ENCODE measurements around the gene TNIP2. TPM values are rescaled to one million over a fixed set of nuclear protein-coding genes. Genes with fewer than 3 reads are reported as not detected.

TNIP2 gene, protein sequence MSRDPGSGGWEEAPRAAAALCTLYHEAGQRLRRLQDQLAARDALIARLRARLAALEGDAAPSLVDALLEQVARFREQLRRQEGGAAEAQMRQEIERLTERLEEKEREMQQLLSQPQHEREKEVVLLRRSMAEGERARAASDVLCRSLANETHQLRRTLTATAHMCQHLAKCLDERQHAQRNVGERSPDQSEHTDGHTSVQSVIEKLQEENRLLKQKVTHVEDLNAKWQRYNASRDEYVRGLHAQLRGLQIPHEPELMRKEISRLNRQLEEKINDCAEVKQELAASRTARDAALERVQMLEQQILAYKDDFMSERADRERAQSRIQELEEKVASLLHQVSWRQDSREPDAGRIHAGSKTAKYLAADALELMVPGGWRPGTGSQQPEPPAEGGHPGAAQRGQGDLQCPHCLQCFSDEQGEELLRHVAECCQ
- total RNA-seq (10 to 100 TPM; 32.9 to 46.5 TPM), polyA plus RNA-seq (ENCODE audit: insufficient read length in 6 of 6) (10 to 100 TPM; 16.6 to 26.1 (median 19.3) TPM)
- long read RNA-seq, donor 1, transcript TNIP2-201 (6 exons, 1,974 nt) = major isoform, 9 of 22 reads
- long read RNA-seq, donor 1, partial matches to known transcripts = 10 of 22 reads
- long read RNA-seq, donor 1, other reads (novel, unspliced or antisense) = 0 of 22 reads
- long read RNA-seq, donor 2, partial matches to known transcripts = 0 of 6 reads
- long read RNA-seq, donor 2, other reads (novel, unspliced or antisense) = 0 of 6 reads
- long read RNA-seq, donor 3, transcript TNIP2-201 (6 exons, 1,974 nt) = major isoform, 7 of 16 reads
- long read RNA-seq, donor 3, partial matches to known transcripts = 5 of 16 reads
- long read RNA-seq, donor 3, other reads (novel, unspliced or antisense) = 0 of 16 reads
- long read RNA-seq, donor 4, transcript TNIP2-201 (6 exons, 1,974 nt) = major isoform, 39 of 50 reads
- long read RNA-seq, donor 4, partial matches to known transcripts = 3 of 50 reads
- long read RNA-seq, donor 4, other reads (novel, unspliced or antisense) = 5 of 50 reads
- long read RNA-seq, donor 5, partial matches to known transcripts = 0 of 4 reads
- long read RNA-seq, donor 5, other reads (novel, unspliced or antisense) = 0 of 4 reads
- long read RNA-seq, donor 6, transcript TNIP2-201 (6 exons, 1,974 nt) = major isoform, 5 of 6 reads
- long read RNA-seq, donor 6, partial matches to known transcripts = 0 of 6 reads
- long read RNA-seq, donor 6, other reads (novel, unspliced or antisense) = 0 of 6 reads
- long read RNA-seq, donor 7, partial matches to known transcripts = 0 of 5 reads
- long read RNA-seq, donor 7, other reads (novel, unspliced or antisense) = 0 of 5 reads
- long read RNA-seq, donor 8, transcript TNIP2-201 (6 exons, 1,974 nt) = major isoform, 8 of 10 reads
- long read RNA-seq, donor 8, partial matches to known transcripts = 0 of 10 reads
- long read RNA-seq, donor 8, other reads (novel, unspliced or antisense) = 0 of 10 reads
- long read RNA-seq, donor 9 = 0 reads
- long read RNA-seq, donor 10, transcript TNIP2-201 (6 exons, 1,974 nt) = major isoform, 24 of 32 reads
- long read RNA-seq, donor 10, partial matches to known transcripts = 6 of 32 reads
- long read RNA-seq, donor 10, other reads (novel, unspliced or antisense) = 2 of 32 reads
- long read RNA-seq, donor 11, transcript TNIP2-201 (6 exons, 1,974 nt) = major isoform, 6 of 6 reads
- long read RNA-seq, donor 11, partial matches to known transcripts = 0 of 6 reads
- long read RNA-seq, donor 11, other reads (novel, unspliced or antisense) = 0 of 6 reads
- long read RNA-seq, donor 12, partial matches to known transcripts = 0 of 5 reads
- long read RNA-seq, donor 12, other reads (novel, unspliced or antisense) = 0 of 5 reads

- peaks cover 0 to 14% of the 10 kb centered on the region in 2 donors for H3K36me3 ChIP-seq
- DNase-seq (peak; percentile 70 to 97 (median 88)), ATAC-seq (peak; percentile 87)
- peaks cover 0 to 38% of the 10 kb centered on the region in 2 donors for H3K4me1 ChIP-seq
- intact Hi-C loops (cut with DNase I) = no loop called here
- H3K27ac ChIP-seq = peak within 1 kb of the TSS; percentile 80 to 94
- no peaks in the 10 kb centered on the region for H3K9me3 ChIP-seq
- peak within 1 kb of the TSS; percentile 78 to 92 for H3K4me3 ChIP-seq
- no peaks in the 10 kb centered on the region for H3K27me3 ChIP-seq
- TF ChIP-seq, protein P1, sequence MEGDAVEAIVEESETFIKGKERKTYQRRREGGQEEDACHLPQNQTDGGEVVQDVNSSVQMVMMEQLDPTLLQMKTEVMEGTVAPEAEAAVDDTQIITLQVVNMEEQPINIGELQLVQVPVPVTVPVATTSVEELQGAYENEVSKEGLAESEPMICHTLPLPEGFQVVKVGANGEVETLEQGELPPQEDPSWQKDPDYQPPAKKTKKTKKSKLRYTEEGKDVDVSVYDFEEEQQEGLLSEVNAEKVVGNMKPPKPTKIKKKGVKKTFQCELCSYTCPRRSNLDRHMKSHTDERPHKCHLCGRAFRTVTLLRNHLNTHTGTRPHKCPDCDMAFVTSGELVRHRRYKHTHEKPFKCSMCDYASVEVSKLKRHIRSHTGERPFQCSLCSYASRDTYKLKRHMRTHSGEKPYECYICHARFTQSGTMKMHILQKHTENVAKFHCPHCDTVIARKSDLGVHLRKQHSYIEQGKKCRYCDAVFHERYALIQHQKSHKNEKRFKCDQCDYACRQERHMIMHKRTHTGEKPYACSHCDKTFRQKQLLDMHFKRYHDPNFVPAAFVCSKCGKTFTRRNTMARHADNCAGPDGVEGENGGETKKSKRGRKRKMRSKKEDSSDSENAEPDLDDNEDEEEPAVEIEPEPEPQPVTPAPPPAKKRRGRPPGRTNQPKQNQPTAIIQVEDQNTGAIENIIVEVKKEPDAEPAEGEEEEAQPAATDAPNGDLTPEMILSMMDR (IDR thresholded peaks at IDR 0.05) = peak in 1 of 2 donors; percentile 8
Measured at GRCh38 chr4:2755821-2756690, at the start of gene TNIP2. TNIP2 (minus strand) TSS chr4:2756336; CDS start chr4:2756289, 47 bp downstream.

DNA sequence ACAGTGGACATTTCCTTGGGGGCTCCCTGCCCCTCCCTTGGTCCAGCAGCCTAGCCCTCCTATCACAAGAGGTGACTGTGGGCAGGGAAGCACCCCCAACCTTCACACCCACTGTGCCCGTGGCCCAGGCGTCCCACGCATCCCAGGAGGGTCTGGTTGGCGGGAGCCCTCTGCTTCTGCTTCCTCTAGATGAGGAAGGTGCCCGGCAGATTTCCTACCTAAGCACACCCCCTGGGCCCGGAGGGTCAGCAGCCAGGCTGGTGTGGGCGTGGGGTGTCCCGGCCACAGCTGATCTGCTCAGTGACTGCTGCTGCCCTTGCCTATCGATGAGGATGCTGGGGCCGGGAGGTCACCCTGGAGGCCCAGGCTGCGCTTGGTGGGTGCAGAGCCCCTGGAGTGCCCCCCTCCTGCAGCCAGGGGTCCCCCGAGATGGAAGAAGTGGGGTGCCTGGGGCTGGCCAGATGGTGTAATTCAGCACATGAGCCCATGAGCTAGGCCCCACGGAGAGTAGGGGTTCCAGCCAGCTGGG, 48.9 kb upstream of the TNIP2 start:
- ATAC-seq = no peak
- intact Hi-C loops (cut with DNase I) = no loop called here
- peak in 2 of 4 donors; percentile 34 to 75 for DNase-seq
- TF ChIP-seq, protein P1 (IDR thresholded peaks at IDR 0.05) = no peak
- Histone ChIP-seq H3K4me1 (peaks cover 59 to 95% of the 10 kb centered on the region in 2 donors), H3K36me3 (peaks cover 0 to 39% of the 10 kb centered on the region in 2 donors), H3K27ac (peak overlapping the region; percentile 65 to 81), H3K9me3 (no peaks in the 10 kb centered on the region), H3K4me3 (no peak overlapping the region), H3K27me3 (no peaks in the 10 kb centered on the region)

DNA sequence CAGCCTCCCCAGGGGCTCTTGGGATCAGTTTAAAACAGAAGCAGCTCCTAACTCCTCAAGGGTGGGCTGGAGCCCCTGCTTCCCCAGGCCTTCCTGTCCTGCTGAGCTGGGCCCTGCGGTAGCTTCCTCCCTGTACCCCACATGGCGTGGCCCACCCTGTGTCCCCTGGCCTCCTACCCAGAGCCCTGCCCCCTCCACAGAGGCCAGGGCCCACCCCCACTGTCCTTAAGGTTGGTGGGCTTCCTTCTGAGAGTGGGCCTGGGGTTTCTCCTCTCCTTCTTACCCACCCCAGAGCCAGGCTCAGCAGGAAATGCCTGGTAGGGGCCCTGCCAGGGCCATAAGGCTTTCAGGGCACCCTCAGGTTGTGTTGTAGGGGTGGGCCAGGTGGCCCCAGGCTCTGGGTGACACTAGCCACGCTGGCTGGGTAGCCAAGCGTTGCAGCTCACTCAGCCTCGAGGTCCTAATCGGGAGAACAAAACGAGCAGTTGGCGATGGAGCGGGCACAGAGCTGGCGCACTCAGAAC, 48.4 kb upstream of the TNIP2 start:
- no peak for ATAC-seq

More for the DNA sequence above, 48.4 kb upstream of the TNIP2 start:
- peak overlapping the region; percentile 3 to 65 for H3K27ac ChIP-seq
- peaks cover 0 to 34% of the 10 kb centered on the region in 2 donors for H3K36me3 ChIP-seq
- TF ChIP-seq, protein P1 (IDR thresholded peaks at IDR 0.05) = no peak
- intact Hi-C loops (cut with DNase I) = no loop called here
- H3K9me3 ChIP-seq = no peaks in the 10 kb centered on the region
- DNase-seq = peak in 2 of 4 donors; percentile 31 to 57
- H3K4me3 ChIP-seq = peak overlapping the region in 1 of 2 donors; percentile 6
- peaks cover 61 to 95% of the 10 kb centered on the region in 2 donors for H3K4me1 ChIP-seq
- no peaks in the 10 kb centered on the region for H3K27me3 ChIP-seq
